Lower leg skin (tissue), 3 donors: ENCODE measurements around the gene NPTX2.

Source experiments
- POLR2A ChIP-seq, 2 donors: fragments of 450-650 bp; IDR thresholded peaks; one replicate each; pipeline ENCODE4 v1.6.1; 2016 to 2017; ENCODE audit warnings: antibody characterized with exemption in 2 of 2, mild to moderate bottlenecking in 1 of 2, moderate library complexity in 1 of 2
- TF ChIP-seq, protein P1 (sequence below), 3 donors: fragments of 450-650 bp; IDR thresholded peaks; one replicate each; pipeline ENCODE4 v1.5.1; 2016; ENCODE audit warnings: antibody characterized with exemption in 3 of 3, mild to moderate bottlenecking in 3 of 3, moderate library complexity in 2 of 3

DNA sequence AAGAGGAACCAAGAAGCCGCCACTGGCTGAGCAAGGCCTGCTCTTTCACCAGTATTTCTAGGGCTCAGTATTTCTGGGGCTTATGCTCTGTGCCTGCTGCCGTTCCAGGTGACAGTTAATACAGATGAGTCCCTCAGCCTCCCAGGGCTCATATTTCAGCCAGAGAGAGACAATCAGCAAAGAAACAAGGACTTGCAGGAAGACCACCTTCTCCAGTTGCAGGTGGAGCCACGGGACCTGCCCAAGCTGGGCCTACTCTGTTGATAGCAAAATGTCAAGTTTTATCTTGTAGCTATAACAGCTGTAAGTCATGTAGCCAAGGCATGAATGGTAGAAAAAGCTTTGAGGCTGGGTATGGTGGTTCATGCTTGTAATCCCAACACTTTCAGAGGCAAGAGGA lies 42.7 kb downstream of the NPTX2 start:
- TF ChIP-seq, protein P1, sequence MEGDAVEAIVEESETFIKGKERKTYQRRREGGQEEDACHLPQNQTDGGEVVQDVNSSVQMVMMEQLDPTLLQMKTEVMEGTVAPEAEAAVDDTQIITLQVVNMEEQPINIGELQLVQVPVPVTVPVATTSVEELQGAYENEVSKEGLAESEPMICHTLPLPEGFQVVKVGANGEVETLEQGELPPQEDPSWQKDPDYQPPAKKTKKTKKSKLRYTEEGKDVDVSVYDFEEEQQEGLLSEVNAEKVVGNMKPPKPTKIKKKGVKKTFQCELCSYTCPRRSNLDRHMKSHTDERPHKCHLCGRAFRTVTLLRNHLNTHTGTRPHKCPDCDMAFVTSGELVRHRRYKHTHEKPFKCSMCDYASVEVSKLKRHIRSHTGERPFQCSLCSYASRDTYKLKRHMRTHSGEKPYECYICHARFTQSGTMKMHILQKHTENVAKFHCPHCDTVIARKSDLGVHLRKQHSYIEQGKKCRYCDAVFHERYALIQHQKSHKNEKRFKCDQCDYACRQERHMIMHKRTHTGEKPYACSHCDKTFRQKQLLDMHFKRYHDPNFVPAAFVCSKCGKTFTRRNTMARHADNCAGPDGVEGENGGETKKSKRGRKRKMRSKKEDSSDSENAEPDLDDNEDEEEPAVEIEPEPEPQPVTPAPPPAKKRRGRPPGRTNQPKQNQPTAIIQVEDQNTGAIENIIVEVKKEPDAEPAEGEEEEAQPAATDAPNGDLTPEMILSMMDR (IDR thresholded peaks at IDR 0.05): no peak
- TF ChIP-seq POLR2A (IDR thresholded peaks at IDR 0.05): no peak
